Thoracic aorta (tissue), 2 donors: ENCODE data around the gene MON1A. TPM values are rescaled to one million over a fixed set of nuclear protein-coding genes. Genes with fewer than 3 reads are reported as not detected.

ENCODE experiments used
- ATAC-seq: fragments of 150-250 bp; one replicate; pipeline ENCODE4 v1.8.0; 2017; ENCODE audit warnings: low read depth; ENCODE audit not compliant: insufficient number of reproducible peaks, low FRiP score
- DNase-seq: peaks from one replicate; pipeline ENCODE4 v3.0.0-alpha.2; 2020; ENCODE audit warnings: low spot score
- H3K27ac ChIP-seq, 2 donors: fragments of 200-600 bp; sonication (generic); 1 replicate in 1 of 2; 2 replicates in 1 of 2; pipeline ENCODE4 v1.5.1; 2016; ENCODE audit warnings: mild to moderate bottlenecking in 2 of 2, moderate library complexity in 2 of 2
- H3K27me3 ChIP-seq: fragments of 200-600 bp; sonication (generic); replicated peaks from 2 replicates; pipeline ENCODE4 v1.6.0; 2016; ENCODE audit warnings: mild to moderate bottlenecking; ENCODE audit not compliant: insufficient read depth
- H3K36me3 ChIP-seq: fragments of 200-600 bp; sonication (generic); one replicate; pipeline ENCODE4 v1.5.1; 2016
- H3K4me1 ChIP-seq, 2 donors: fragments of 200-600 bp; sonication (generic); 1 replicate in 1 of 2; 2 replicates in 1 of 2; pipeline versions ENCODE4 v1.5.1 to v1.6.0; 2016; ENCODE audit warnings: low read depth in 2 of 2, mild to moderate bottlenecking in 1 of 2; ENCODE audit not compliant: control insufficient read depth in 1 of 2
- H3K4me3 ChIP-seq: fragments of 200-600 bp; sonication (generic); 2 replicates; pipeline ENCODE4 v1.5.1; 2016; ENCODE audit warnings: mild to moderate bottlenecking
- H3K9me3 ChIP-seq: fragments of 200-600 bp; sonication (generic); 2 replicates; pipeline ENCODE4 v1.5.1; 2016
- total RNA-seq, 2 donors: library from RNA; depleted of rRNA; stranded (reverse); fragments of >200 nt; gene quantifications; one replicate each; pipeline versions ENCODE4 v1.1.0 to v1.2.3, GENCODE V29; 2016
- TF ChIP-seq, protein P1 (sequence below): fragments of 200-600 bp; sonication (generic); IDR thresholded peaks from one replicate; pipeline ENCODE4 v1.5.1; 2019; ENCODE audit warnings: antibody characterized with exemption

MON1A gene
- total RNA-seq, 2 donors from 2014 or later, result 17.4 to 23.4 TPM

DNA sequence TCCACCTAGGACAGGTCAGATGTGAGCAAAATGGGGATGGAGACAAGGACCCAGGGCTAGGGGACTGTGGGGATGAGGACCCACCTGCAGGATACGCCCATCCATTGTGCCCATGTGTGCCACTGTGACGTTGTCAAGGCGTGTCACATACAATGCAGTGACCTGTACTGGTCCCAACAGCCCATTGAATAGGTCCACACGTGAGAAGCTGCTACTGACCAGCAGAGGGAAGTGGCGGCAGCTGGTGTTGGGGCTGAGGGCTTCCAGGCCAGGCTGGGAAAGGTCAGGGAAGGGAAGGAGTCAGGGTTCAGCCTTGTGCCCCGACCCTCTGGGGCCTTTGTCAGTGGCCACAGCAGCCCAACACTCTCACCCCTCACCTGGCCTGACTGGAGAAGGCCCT, 30.6 kb downstream of the MON1A start:
- no peak overlapping the region for H3K27ac ChIP-seq
- H3K36me3 ChIP-seq, result peaks cover 2% of the 10 kb centered on the region
- no peaks in the 10 kb centered on the region for H3K27me3 ChIP-seq
- TF ChIP-seq, protein P1, sequence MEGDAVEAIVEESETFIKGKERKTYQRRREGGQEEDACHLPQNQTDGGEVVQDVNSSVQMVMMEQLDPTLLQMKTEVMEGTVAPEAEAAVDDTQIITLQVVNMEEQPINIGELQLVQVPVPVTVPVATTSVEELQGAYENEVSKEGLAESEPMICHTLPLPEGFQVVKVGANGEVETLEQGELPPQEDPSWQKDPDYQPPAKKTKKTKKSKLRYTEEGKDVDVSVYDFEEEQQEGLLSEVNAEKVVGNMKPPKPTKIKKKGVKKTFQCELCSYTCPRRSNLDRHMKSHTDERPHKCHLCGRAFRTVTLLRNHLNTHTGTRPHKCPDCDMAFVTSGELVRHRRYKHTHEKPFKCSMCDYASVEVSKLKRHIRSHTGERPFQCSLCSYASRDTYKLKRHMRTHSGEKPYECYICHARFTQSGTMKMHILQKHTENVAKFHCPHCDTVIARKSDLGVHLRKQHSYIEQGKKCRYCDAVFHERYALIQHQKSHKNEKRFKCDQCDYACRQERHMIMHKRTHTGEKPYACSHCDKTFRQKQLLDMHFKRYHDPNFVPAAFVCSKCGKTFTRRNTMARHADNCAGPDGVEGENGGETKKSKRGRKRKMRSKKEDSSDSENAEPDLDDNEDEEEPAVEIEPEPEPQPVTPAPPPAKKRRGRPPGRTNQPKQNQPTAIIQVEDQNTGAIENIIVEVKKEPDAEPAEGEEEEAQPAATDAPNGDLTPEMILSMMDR, result no peak
- no peak overlapping the region for H3K4me3 ChIP-seq
- ATAC-seq (no peak), DNase-seq (no peak)
- H3K4me1 ChIP-seq, result peaks cover 9 to 19% of the 10 kb centered on the region in 2 donors
- no peaks in the 10 kb centered on the region for H3K9me3 ChIP-seq

DNA sequence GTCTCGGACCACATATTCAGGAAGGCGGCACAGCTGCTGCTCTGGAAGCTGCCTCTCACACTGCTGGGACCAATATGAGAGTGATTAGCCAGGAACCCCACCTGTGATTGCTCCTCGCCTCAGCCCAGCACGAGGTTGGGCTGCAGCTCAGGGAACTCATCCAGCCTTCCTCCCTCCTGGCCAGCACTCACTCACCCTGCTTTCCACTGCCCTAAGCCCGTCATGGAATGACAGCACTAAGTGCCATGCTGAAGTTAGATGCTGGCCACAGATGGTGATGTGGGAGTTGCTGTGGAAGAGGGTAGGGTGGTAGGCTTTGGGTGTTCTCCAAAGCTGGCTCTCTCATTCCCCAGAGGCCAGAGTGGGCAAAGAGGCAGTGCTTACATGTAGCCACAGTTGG, 33.3 kb downstream of the MON1A start:
- TF ChIP-seq, protein P1, result no peak
- no peaks in the 10 kb centered on the region for H3K9me3 ChIP-seq
- H3K4me1 ChIP-seq, result peaks cover 8 to 15% of the 10 kb centered on the region in 2 donors
- H3K36me3 ChIP-seq, result peaks cover 2% of the 10 kb centered on the region
- no peak overlapping the region for H3K4me3 ChIP-seq
- no peaks in the 10 kb centered on the region for H3K27me3 ChIP-seq
- H3K27ac ChIP-seq, result no peak overlapping the region
- ATAC-seq, result no peak
- DNase-seq, result no peak

DNA sequence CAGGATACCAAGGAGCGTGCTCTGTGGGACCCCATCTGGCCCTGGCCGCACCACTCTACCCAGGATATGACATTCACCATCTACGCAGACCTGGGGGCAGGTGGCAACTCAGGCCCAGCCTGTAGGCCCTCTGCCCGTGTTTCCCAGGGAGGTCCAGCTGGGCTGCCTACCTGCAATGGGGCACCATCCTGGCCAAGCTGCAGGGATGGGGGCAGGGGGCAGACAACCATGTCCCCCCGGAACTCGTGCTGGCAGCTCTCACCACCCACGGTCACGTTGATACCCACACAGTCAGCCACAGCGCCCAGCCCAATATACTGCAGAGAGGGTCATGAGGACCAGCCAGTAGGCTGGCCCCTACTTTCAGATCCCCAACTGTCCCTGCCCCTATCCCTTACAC, 33.8 kb downstream of the MON1A start:
- ATAC-seq (no peak), DNase-seq (no peak)
- TF ChIP-seq, protein P1, result no peak
- Histone ChIP-seq H3K36me3 (peaks cover 2% of the 10 kb centered on the region), H3K9me3 (no peaks in the 10 kb centered on the region), H3K4me3 (no peak overlapping the region), H3K4me1 (peaks cover 2 to 10% of the 10 kb centered on the region in 2 donors), H3K27me3 (no peaks in the 10 kb centered on the region), H3K27ac (no peak overlapping the region)

DNA sequence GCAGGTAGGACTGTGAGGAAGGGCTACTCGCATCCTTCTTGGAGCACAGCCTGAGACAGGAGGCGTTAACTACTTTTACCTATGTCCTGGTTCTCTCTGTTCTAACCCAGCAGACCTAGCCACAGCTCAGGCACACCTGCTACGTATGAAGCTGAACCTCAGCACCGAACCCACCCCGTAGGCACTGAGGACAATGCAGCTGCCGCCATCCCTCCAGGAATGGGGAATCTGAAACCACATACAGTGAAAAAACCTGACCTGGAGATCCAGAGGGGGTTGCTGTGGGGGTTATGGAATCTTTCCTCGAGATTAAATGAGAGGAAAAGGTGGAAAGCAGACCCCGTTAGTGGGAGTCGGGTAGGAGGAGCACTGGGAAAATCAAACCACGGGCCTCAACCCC, 40.3 kb downstream of the MON1A start:
- DNase-seq (no peak), ATAC-seq (no peak)
- H3K4me3 ChIP-seq, result no peak overlapping the region
- TF ChIP-seq, protein P1, result no peak
- H3K9me3 ChIP-seq, result no peaks in the 10 kb centered on the region
- no peaks in the 10 kb centered on the region for H3K27me3 ChIP-seq
- H3K27ac ChIP-seq, result no peak overlapping the region
- no peaks in the 10 kb centered on the region for H3K36me3 ChIP-seq
- no peaks in the 10 kb centered on the region for H3K4me1 ChIP-seq

DNA sequence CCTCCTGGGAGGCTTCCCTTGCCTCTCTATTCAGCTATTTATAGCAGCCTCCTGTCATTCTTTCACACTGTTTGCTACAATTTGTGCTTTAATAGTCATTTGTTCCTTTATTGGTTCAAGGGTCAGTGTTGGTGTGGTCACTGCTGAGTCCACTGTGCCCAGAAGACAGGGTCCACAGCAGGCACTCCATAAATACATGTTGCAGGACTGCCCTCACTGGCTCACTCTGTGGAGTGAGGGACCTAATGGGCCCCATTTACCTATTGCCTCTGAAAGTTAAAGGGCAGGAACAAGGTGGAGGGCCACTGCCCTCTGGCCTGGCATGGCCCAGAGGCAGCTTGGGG, 42.7 kb downstream of the MON1A start:
- ATAC-seq, result no peak
- TF ChIP-seq, protein P1, result no peak

More for the DNA sequence above, 42.7 kb downstream of the MON1A start:
- no peaks in the 10 kb centered on the region for H3K27me3 ChIP-seq
- no peak overlapping the region for H3K27ac ChIP-seq
- H3K9me3 ChIP-seq, result no peaks in the 10 kb centered on the region
- H3K4me1 ChIP-seq, result no peaks in the 10 kb centered on the region
- no peaks in the 10 kb centered on the region for H3K36me3 ChIP-seq
- H3K4me3 ChIP-seq, result no peak overlapping the region
- DNase-seq, result no peak
